Measurements from ENCODE around the gene GALNT9. TPM values are rescaled to one million over a fixed set of nuclear protein-coding genes. Genes with fewer than 3 reads are reported as not detected.

Gene GALNT9
- total RNA-seq, 1 experiment from 2014 or later: not detected

DNA sequence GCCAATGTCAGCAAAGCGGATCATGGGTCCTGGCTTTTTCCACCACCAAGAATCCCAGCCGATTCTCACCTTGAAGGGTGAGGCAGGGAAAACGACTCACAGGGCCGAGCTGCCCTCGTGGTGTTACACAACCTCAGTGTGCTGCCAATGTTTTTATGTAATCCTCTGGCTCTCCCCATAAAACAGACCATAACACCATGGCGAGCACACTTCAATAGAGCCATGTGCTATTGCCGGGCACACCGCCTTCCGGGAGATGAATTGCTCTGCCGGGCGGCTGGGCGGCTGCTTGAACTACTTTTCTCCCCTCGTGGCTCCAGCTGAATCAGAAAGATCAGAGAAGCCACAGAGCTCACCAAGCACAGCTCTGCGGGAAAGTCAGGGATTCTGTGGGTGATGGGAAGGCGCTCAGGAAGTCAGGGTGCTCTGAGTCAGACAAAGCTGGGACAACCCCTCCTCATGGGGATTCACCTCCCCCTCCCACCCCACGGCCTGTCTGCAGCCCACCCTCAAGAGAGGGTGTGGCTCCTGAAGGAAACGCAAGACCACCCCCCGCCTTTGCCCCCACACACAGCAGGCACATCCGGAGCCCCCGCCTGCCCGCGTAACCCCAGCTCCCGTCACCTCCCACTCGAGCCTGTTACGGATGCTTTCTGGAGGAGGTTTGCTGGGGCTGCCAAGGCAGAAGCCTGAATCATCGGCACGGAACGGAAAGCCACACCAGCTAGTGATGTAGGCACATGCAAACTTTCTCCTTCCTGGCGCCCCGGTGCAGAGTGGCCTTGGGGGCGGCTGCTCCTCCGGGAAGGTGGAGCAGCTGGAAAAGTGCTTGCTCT lies 1.8 kb downstream of the GALNT9 start:
- H3K4me3 ChIP-seq (ENCODE audit: low read length): no peak overlapping the region
- no peak overlapping the region for H2AFZ ChIP-seq (ENCODE audit: low read length)
- H3K4me2 ChIP-seq (ENCODE audit: low read depth, low read length, poor library complexity, severe bottlenecking): no peak overlapping the region
- H3K36me3 ChIP-seq (ENCODE audit: insufficient read depth, low read length): no peaks in the 10 kb centered on the region
- H3K9me2 ChIP-seq (replicated peaks; ENCODE audit: insufficient read depth, low read length): no peaks in the 10 kb centered on the region
- no peaks in the 10 kb centered on the region for H3K79me2 ChIP-seq (ENCODE audit: low read length)
- H3K9ac ChIP-seq (ENCODE audit: low read length): no peak overlapping the region
- H3K27ac ChIP-seq (ENCODE audit: low read length): no peak overlapping the region
- H3K4me1 ChIP-seq (ENCODE audit: low read length): no peaks in the 10 kb centered on the region
- no peaks in the 10 kb centered on the region for H4K20me1 ChIP-seq (ENCODE audit: insufficient read depth, low read depth, low read length)
- H3K27me3 ChIP-seq (ENCODE audit: low read length): no peaks in the 10 kb centered on the region
- no peaks in the 10 kb centered on the region for H3K9me3 ChIP-seq (ENCODE audit: low read length)
- DNase-seq: no peak

DNA sequence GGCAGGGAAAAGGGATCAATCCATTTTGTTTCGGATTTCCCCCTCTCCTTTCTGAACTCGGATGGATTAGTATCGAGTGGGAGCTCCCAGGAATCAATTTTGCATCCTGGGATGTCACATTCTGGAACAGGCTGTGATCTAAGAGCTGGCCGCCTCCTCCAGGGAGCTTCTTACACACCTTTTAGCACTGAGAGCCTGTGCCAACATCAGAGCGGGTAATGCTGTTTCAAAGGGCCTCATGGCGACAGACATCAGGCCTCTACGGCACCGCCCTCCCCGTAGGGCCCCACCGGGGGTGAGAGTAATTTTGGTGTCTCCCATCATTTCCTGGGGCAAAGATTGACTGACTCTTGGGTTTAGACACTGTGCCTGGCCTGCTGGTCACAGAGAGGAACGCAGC lies 2.7 kb downstream of the GALNT9 start:
- no peak for DNase-seq
- Histone ChIP-seq H3K79me2 (ENCODE audit: low read length) (no peaks in the 10 kb centered on the region), H3K9me3 (ENCODE audit: low read length) (no peaks in the 10 kb centered on the region), H3K27ac (ENCODE audit: low read length) (no peak overlapping the region), H3K4me1 (ENCODE audit: low read length) (no peaks in the 10 kb centered on the region), H4K20me1 (ENCODE audit: insufficient read depth, low read depth, low read length) (no peaks in the 10 kb centered on the region), H3K9ac (ENCODE audit: low read length) (no peak overlapping the region), H3K36me3 (ENCODE audit: insufficient read depth, low read length) (no peaks in the 10 kb centered on the region), H3K4me3 (ENCODE audit: low read length) (no peak overlapping the region), H2AFZ (ENCODE audit: low read length) (no peak overlapping the region), H3K9me2 (replicated peaks; ENCODE audit: insufficient read depth, low read length) (no peaks in the 10 kb centered on the region), H3K4me2 (ENCODE audit: low read depth, low read length, poor library complexity, severe bottlenecking) (no peak overlapping the region), H3K27me3 (ENCODE audit: low read length) (no peaks in the 10 kb centered on the region)

DNA sequence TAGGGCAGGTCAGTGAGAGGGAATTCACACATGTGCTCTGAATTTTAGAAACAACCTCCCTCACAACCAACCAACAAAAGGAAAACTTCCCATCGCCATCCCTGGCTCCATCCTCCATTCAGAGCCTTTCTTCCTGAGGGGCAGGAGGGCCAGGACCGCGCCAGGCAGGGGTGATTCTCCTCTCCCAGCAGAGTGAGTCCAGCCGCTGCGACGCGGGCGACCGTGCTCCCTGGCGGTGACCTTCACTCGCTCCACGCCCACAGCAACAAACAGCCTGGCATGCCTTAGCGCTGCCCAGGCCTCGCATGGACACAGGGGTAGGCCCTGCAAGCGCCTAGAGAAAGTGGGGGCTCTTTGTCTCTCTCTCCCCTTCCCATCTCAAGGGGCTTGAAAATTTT lies 3.7 kb downstream of the GALNT9 start:
- no peak for DNase-seq
- no peak overlapping the region for H2AFZ ChIP-seq (ENCODE audit: low read length)
- no peaks in the 10 kb centered on the region for H3K27me3 ChIP-seq (ENCODE audit: low read length)

DNA sequence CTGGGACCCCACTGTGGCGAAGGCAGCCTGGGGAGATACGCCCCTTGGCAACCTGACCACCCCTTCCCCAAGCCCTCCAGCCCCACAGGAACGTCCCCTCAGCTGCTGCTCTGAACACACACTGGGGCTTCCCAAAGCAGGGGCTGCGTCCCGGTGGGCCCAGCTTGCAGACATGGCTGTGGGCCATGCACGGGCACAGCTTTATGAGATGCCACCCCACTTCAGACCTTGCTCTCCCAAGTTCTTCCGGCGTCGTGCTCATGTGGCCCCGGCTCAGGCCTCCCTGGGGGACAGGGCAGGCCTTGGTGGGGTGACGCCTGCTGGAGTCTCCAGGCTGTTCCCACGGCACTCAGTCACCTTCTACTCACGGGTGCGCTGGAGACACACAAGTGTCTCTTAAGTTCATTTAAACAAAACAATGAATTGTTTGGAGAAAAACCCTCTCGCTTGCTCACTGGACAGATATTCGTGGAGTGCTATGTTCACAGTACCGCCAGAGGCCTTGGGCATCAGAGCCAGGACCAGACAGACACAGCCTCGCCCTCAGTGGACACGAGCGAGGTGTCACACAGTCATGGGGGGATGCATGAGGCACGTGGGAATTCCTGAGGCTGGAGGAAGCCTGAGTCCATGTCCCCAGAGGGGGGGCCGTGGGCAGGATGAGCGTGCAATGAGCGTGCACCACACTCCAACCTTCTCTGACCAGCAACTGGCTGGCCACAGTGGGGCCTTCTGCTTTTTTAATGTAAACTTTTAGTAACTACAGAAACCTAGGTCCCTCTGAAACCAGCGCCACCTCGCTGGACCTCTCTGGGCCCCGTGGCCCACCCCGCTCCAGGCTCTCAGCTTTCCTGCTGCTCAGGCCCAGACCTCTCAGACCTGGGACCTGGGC lies 4.3 kb downstream of the GALNT9 start:
- H3K9ac ChIP-seq (ENCODE audit: low read length): no peak overlapping the region
- no peak overlapping the region for H3K4me2 ChIP-seq (ENCODE audit: low read depth, low read length, poor library complexity, severe bottlenecking)
- no peaks in the 10 kb centered on the region for H4K20me1 ChIP-seq (ENCODE audit: insufficient read depth, low read depth, low read length)
- H3K9me3 ChIP-seq (ENCODE audit: low read length): no peaks in the 10 kb centered on the region
- no peak overlapping the region for H3K27ac ChIP-seq (ENCODE audit: low read length)
- no peaks in the 10 kb centered on the region for H3K27me3 ChIP-seq (ENCODE audit: low read length)
- H3K9me2 ChIP-seq (replicated peaks; ENCODE audit: insufficient read depth, low read length): no peaks in the 10 kb centered on the region
- H3K4me1 ChIP-seq (ENCODE audit: low read length): no peaks in the 10 kb centered on the region
- no peaks in the 10 kb centered on the region for H3K36me3 ChIP-seq (ENCODE audit: insufficient read depth, low read length)
- no peak overlapping the region for H2AFZ ChIP-seq (ENCODE audit: low read length)
- H3K4me3 ChIP-seq (ENCODE audit: low read length): no peak overlapping the region
- H3K79me2 ChIP-seq (ENCODE audit: low read length): no peaks in the 10 kb centered on the region
- DNase-seq: no peak

More for the DNA sequence above, 3.7 kb downstream of the GALNT9 start:
- Histone ChIP-seq H3K9me2 (replicated peaks; ENCODE audit: insufficient read depth, low read length) (no peaks in the 10 kb centered on the region), H3K4me3 (ENCODE audit: low read length) (no peak overlapping the region), H3K79me2 (ENCODE audit: low read length) (no peaks in the 10 kb centered on the region), H3K4me2 (ENCODE audit: low read depth, low read length, poor library complexity, severe bottlenecking) (no peak overlapping the region), H4K20me1 (ENCODE audit: insufficient read depth, low read depth, low read length) (no peaks in the 10 kb centered on the region), H3K4me1 (ENCODE audit: low read length) (no peaks in the 10 kb centered on the region), H3K9me3 (ENCODE audit: low read length) (no peaks in the 10 kb centered on the region), H3K36me3 (ENCODE audit: insufficient read depth, low read length) (no peaks in the 10 kb centered on the region), H3K27ac (ENCODE audit: low read length) (no peak overlapping the region), H3K9ac (ENCODE audit: low read length) (no peak overlapping the region)

DNA sequence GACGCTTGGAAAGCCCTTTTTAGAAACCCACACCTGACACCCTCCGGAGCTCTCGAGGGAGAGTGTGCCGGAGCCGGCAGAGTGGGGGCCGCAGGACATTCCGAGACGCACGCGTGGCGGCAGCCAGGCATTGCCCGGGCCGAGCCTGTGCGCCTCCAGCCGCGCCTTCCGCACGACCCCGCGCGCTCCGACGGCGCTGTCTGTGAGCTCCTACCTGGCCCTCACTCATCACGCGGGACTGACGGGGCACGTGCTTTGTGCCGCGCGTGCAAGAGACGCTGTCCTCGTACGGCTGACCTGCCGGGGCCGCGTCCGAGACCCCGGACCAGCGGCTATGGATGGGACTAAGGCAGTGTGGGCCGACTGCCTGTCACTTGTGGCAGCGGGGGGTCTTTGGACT lies 5.2 kb downstream of the GALNT9 start:
- Histone ChIP-seq H2AFZ (ENCODE audit: low read length) (no peak overlapping the region), H3K4me1 (ENCODE audit: low read length) (no peaks in the 10 kb centered on the region), H3K4me3 (ENCODE audit: low read length) (no peak overlapping the region), H3K27me3 (ENCODE audit: low read length) (no peaks in the 10 kb centered on the region), H3K27ac (ENCODE audit: low read length) (no peak overlapping the region), H3K4me2 (ENCODE audit: low read depth, low read length, poor library complexity, severe bottlenecking) (no peak overlapping the region), H4K20me1 (ENCODE audit: insufficient read depth, low read depth, low read length) (no peaks in the 10 kb centered on the region), H3K9me2 (replicated peaks; ENCODE audit: insufficient read depth, low read length) (no peaks in the 10 kb centered on the region), H3K79me2 (ENCODE audit: low read length) (no peaks in the 10 kb centered on the region), H3K36me3 (ENCODE audit: insufficient read depth, low read length) (no peaks in the 10 kb centered on the region), H3K9ac (ENCODE audit: low read length) (no peak overlapping the region), H3K9me3 (ENCODE audit: low read length) (no peaks in the 10 kb centered on the region)
- no peak for DNase-seq

DNA sequence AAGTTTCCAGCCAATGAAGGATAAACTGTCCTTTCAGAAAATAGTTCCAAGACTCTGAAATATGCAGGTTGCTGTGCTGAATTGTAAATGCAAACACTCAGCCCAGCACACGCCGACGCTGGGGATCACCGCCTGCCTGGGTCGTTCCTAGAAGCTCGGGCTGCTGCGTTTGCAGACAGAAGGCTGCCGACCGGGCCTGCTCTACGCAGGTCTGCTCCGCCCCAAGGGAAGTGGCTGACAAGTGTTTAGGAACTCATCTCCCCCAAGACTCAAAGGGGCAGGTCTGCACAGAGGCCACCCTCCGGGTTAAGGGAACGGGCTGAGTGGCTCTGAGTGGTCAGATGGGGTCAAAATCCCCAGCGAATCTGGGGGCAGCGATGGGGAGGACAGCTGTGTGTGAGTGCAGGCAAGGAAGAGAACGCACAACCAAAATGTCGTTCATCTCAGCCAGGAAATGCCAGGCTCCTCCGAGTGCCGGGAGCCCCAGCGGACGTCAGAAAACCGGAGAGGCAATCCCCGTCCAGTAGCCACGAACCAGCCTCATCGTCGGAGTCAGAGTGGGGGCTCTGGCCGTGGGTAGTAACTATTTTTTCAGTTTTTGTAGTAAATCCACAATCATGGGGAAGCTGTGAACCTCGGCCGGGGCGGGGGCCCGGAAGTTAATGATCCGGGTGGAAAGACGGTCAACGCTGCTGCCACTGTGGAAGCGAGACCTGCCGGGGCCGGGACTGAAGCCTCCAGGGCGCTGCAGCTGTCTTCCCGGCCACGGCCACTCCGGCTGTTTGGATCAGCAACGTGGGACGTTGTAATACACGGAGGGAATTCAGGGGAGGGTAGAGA lies 6.0 kb downstream of the GALNT9 start:
- H2AFZ ChIP-seq (ENCODE audit: low read length): no peak overlapping the region
- H3K27me3 ChIP-seq (ENCODE audit: low read length): no peaks in the 10 kb centered on the region
- H3K4me2 ChIP-seq (ENCODE audit: low read depth, low read length, poor library complexity, severe bottlenecking): no peak overlapping the region
- no peak overlapping the region for H3K27ac ChIP-seq (ENCODE audit: low read length)
- H4K20me1 ChIP-seq (ENCODE audit: insufficient read depth, low read depth, low read length): no peaks in the 10 kb centered on the region
- H3K36me3 ChIP-seq (ENCODE audit: insufficient read depth, low read length): no peaks in the 10 kb centered on the region
- H3K9ac ChIP-seq (ENCODE audit: low read length): no peak overlapping the region
- no peak overlapping the region for H3K4me3 ChIP-seq (ENCODE audit: low read length)
- DNase-seq: no peak
- H3K79me2 ChIP-seq (ENCODE audit: low read length): no peaks in the 10 kb centered on the region
- H3K9me3 ChIP-seq (ENCODE audit: low read length): no peaks in the 10 kb centered on the region
- H3K9me2 ChIP-seq (replicated peaks; ENCODE audit: insufficient read depth, low read length): no peaks in the 10 kb centered on the region
- H3K4me1 ChIP-seq (ENCODE audit: low read length): no peaks in the 10 kb centered on the region

DNA sequence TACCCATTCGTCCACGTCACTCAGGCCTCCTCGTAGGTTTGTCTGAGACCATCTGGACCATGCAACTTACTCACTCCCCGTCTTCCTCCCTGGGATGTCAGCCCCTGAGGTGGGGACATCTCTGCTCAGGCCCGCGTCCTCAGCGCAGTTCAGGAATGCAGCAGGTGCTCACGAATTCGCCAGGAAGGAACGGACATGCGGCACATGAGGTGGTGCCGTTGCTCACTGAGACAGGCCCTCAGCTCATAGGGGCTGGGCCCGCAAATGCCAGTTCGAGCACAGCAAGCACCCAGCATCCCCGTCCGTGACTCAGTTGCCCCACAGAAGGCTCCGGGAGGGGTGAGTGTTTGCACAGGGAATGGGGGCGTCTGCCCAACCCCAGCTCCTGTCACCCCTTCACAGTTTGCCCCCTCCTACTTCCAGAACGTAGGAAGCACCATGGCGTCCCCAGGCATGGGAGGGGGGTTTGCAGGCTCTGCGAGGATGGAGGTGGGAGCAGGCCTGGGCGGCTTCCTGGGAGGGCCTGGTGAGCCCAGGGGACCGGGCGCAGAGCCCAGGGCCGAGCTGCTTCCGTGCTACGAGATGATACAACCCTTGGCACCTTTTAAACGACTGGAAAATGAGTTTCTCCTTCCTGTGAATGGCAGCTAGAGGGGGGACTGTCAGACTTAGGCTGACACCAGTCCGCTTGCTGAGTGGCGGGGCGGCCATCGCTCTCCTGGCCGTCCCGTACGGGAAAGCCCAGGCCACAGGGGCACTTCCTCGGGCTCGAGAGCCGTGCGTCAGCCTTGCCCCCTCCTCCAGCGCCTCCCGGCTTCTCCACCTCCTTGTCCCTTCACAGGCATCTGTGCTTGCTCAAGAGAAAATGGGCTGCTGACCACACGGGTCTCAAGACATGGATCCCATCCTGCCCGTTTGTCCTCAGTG lies 6.9 kb downstream of the GALNT9 start:
- H3K79me2 ChIP-seq (ENCODE audit: low read length): no peaks in the 10 kb centered on the region
- H3K9me3 ChIP-seq (ENCODE audit: low read length): no peaks in the 10 kb centered on the region
- no peak for DNase-seq
- no peaks in the 10 kb centered on the region for H3K36me3 ChIP-seq (ENCODE audit: insufficient read depth, low read length)
- no peaks in the 10 kb centered on the region for H3K4me1 ChIP-seq (ENCODE audit: low read length)
- H2AFZ ChIP-seq (ENCODE audit: low read length): no peak overlapping the region
- no peaks in the 10 kb centered on the region for H3K27me3 ChIP-seq (ENCODE audit: low read length)
- no peaks in the 10 kb centered on the region for H4K20me1 ChIP-seq (ENCODE audit: insufficient read depth, low read depth, low read length)
- no peak overlapping the region for H3K27ac ChIP-seq (ENCODE audit: low read length)
- H3K9ac ChIP-seq (ENCODE audit: low read length): no peak overlapping the region
- H3K4me2 ChIP-seq (ENCODE audit: low read depth, low read length, poor library complexity, severe bottlenecking): no peak overlapping the region
- no peak overlapping the region for H3K4me3 ChIP-seq (ENCODE audit: low read length)
- no peaks in the 10 kb centered on the region for H3K9me2 ChIP-seq (replicated peaks; ENCODE audit: insufficient read depth, low read length)
